SW480 (cell line): Measurements from ENCODE around the gene ZNF408.

Experiments used
- DNase-seq: peaks from one replicate; pipeline ENCODE4 v3.0.0-alpha.2; 2016; ENCODE audit warnings: low spot score

Gene ZNF408

GRCh38 chr11:46727952-46728658 lies 27.3 kb downstream of the ZNF408 start:
- no peak for DNase-seq

- no peak for DNase-seq
Observed at GRCh38 chr11:46728659-46729040, 27.8 kb downstream of the ZNF408 start.

DNA sequence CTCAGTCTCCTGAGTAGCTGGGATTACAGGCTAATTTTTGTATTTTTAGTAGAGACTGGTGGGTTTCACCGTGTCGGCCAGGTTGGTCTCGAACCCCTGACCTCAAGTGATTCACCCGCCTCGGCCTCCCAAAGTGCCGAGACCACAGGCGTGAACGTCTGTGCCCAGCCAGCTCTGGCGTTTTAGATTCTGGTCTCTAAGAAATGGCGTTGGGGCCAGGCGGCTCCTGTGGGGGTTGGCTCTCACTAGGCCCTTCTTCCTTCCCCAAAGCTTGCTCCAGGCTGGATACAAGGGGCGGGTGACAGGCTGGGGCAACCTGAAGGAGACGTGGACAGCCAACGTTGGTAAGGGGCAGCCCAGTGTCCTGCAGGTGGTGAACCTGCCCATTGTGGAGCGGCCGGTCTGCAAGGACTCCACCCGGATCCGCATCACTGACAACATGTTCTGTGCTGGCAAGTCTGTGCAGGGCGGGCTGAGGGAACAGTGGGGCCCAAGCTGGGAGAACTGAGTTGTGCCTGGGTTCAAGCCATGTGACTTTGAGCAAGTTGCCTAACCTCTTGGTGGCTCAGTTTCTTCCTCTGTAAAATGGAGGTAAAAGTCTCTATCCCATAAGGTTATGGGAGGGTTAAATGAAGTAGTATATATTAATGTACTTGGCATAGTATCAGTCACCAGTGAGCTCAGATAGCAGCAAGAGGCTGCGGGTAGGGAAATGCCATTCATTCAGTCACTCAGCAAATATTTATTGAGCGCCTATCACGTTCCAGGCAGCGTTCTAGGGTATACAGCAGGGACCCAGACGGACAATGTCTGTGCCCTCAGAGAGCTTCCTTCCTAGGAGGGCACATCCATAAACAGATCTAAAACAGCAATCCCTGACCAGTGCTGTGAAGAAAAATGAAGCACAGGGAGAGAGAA lies 28.5 kb downstream of the ZNF408 start:
- DNase-seq = no peak

GRCh38 chr11:46731545-46731944 lies 30.7 kb downstream of the ZNF408 start:
- DNase-seq = no peak

GRCh38 chr11:46733234-46733633 lies 32.4 kb downstream of the ZNF408 start:
- no peak for DNase-seq

DNA sequence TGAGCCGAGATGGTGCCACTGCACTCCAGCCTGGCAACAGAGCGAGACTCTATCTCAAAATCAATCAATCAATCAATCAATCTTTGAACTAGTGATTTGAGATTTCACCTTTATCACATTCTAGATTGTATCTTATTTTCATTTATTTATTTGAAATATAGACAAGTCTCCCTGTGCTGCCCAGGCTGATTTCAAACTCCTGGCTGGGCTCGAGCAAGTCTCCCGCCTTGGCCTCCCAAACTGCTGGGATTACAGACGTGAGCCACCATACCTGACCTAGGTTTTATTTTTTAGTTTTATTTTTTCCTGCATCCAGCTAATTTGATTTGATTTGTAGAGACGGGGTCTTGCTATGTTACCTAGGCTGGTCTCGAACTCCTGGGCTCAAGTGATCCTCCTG lies 35.3 kb downstream of the ZNF408 start:
- DNase-seq = no peak

- DNase-seq = no peak
Observed at GRCh38 chr11:46736615-46737014, 35.8 kb downstream of the ZNF408 start.

- DNase-seq = no peak
Observed at GRCh38 chr11:46737699-46738098, 36.9 kb downstream of the ZNF408 start.

DNA sequence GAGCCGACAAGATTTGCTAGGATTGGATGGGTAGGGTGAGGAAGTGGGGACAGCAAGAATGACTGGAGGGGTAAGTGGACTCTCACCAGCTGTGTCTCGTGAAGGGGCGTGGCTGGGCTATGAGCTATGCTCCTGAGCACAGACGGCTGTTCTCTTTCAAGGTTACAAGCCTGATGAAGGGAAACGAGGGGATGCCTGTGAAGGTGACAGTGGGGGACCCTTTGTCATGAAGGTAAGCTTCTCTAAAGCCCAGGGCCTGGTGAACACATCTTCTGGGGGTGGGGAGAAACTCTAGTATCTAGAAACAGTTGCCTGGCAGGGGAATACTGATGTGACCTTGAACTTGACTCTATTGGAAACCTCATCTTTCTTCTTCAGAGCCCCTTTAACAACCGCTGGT lies 38.1 kb downstream of the ZNF408 start:
- no peak for DNase-seq

DNA sequence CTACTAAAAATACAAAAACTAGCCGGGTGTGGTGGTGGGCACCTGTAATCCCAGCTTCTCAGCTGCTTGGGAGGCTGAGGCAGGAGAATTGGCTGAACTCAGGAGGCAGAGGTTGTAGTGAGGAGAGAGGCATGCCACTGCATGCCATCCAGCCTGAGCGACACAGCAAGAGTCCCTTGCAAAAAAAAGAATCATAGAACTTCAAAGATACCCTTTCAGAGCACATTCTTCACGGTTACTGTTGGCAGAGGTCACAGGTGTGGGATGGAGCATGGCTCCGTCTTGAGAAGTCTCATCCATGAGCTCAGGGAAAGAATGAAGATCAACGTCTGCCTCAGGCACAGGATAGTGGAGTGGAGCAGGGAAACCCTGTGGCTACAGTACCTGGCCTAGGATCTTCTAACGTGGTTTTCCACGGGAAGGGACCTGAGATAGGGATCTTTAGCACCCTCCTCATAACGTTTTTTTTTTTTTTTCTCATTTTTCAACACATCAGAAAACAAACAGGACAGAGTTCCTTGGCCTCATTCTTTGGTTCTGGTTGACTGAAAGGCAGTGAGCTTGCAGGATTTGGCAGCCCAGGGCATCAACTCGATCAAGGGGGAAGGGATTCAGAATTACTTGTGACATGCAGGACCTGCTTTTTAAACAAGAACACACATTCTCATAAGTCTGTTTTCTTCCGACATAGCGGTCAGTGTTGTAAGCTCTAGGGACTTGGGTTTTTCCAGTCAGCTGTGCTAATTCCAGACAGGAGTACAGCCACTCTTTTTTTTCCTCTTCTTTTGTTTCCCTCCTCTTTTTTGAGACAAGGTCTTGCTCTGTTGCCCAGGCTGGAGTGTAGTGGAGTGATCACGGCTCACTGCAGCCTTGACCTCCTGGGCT lies 41.0 kb downstream of the ZNF408 start:
- DNase-seq = no peak

DNA sequence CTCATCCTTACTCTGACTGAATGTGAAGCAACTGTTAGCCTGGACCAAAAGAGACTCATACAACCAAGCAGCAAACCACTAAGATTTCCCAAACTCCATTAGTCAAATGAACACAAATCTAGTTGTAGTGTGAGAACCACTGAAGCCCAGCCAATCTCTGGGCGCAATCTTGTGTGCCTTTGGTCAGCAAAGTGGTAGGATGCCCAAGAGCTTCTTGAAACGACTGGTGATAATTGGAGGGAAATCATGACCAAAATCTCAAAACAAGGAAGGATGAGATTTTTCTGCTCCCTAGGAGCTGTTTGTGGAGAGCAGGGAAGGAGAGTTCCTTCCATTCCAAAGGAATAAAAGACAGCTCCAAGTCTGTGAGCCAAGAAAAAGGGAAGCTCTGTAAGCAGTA lies 42.2 kb downstream of the ZNF408 start:
- DNase-seq = no peak

DNA sequence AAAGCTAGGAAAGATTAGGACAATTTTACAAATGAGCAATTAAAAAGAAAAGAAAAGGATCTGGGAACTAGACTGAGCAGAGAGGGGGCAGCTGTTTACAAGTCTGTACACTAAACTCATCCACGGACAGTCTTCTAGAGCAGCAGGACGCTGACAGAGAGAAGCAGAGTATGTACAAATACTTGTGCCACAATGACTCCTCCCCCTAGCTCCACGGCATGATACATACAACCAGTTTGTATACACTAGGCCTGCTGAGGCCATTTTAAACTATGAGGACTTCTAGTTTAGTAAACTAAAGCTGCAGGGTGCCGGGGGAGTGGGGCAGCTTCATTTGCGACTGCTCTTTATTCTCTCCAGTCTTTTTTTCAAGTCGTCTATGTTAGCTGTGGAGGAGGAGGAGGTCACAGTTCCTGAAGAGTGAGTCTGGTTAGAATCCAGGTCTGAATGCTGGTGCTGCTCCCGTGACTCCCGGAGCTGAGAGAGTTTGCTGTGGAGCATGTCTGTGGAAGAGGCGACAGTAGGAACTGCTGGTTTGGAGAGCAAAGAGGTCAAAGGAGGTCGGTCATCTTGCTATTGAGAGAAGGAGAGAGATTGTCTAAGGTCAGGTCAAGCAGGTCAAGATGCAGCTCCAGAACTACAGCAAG lies 43.0 kb downstream of the ZNF408 start:
- DNase-seq = no peak

GRCh38 chr11:46745328-46745727 lies 44.5 kb downstream of the ZNF408 start:
- no peak for DNase-seq

DNA sequence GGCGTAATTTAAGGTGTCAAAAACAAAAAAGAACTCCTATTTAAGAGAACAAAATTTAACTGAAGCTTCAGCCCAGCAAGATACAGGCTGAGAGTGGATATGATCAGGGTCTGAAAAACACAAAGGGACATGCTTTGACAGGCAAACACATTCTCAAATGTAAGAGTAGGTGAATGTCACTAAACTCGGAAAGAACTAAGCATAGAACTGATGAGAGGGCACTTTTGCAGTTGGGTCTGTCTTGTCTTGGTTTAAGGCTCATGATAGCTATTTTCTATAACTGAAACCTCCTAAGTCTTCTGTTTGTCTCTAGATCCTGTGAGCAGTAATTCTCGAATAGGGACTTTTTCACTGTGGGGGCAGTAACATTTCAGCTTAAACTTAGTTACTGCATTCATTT lies 45.2 kb downstream of the ZNF408 start:
- DNase-seq = no peak

- no peak for DNase-seq
Observed at GRCh38 chr11:46747150-46747549, 46.3 kb downstream of the ZNF408 start.
